Measurements from ENCODE around the gene NVL. TPM values are rescaled to one million over a fixed set of nuclear protein-coding genes. Genes with fewer than 3 reads are reported as not detected.

NVL gene
- total and polyA plus RNA-seq, 8 donors = 22.4 to 46.5 (median 39.0) TPM

GRCh38 chr1:224185208-224185607 lies 144.8 kb downstream of the NVL start:
- intact Hi-C loops (cut with DNase I) = no loop called here
- TF ChIP-seq CTCF (IDR thresholded peaks at IDR 0.05) = no peak
- no peaks in the 10 kb centered on the region for H3K9me3 ChIP-seq
- peaks cover 4 to 56% of the 10 kb centered on the region in 2 donors for H3K4me1 ChIP-seq
- H3K4me3 ChIP-seq = no peak overlapping the region
- H3K27ac ChIP-seq = no peak overlapping the region
- peaks cover 0 to 19% of the 10 kb centered on the region in 2 donors for H3K36me3 ChIP-seq
- no peak for ATAC-seq
- peak in 1 of 4 donors; percentile 9 for DNase-seq
- no peaks in the 10 kb centered on the region for H3K27me3 ChIP-seq

- Histone ChIP-seq H3K27me3 (no peaks in the 10 kb centered on the region), H3K4me1 (peaks cover 4 to 51% of the 10 kb centered on the region in 2 donors), H3K36me3 (peaks cover 0 to 11% of the 10 kb centered on the region in 2 donors), H3K9me3 (no peaks in the 10 kb centered on the region), H3K4me3 (peak overlapping the region; percentile 83 to 98), H3K27ac (peak overlapping the region; percentile 94 to 96)
- intact Hi-C loops (cut with DNase I) = no loop called here
- no peak for TF ChIP-seq CTCF (IDR thresholded peaks at IDR 0.05)
- ATAC-seq = peak; percentile 77
- DNase-seq = peak; percentile 55 to 93 (median 66)
Measured at GRCh38 chr1:224183591-224184312, 146.2 kb downstream of the NVL start.

- peak within 1 kb of the TSS; percentile 83 to 98 for H3K4me3 ChIP-seq
- peak within 1 kb of the TSS; percentile 94 to 96 for H3K27ac ChIP-seq
- no peak for TF ChIP-seq CTCF (IDR thresholded peaks at IDR 0.05)
- peak; percentile 97 for ATAC-seq
- H3K36me3 ChIP-seq = peaks cover 0 to 11% of the 10 kb centered on the region in 2 donors
- no peaks in the 10 kb centered on the region for H3K9me3 ChIP-seq
- H3K4me1 ChIP-seq = peaks cover 4 to 51% of the 10 kb centered on the region in 2 donors
- H3K27me3 ChIP-seq = no peaks in the 10 kb centered on the region
- DNase-seq = peak; percentile 78 to 97 (median 87)
- intact Hi-C loops (cut with DNase I) = no loop called here
Measured at GRCh38 chr1:224182866-224183590, 146.9 kb downstream of the NVL start, which contains the start of gene DEGS1. Gene DEGS1, plus strand, starts transcription at chr1:224183240. Its CDS starts 97 bp downstream, at chr1:224183337.

- Histone ChIP-seq H3K27ac (peak overlapping the region; percentile 94 to 96), H3K36me3 (peaks cover 0 to 9% of the 10 kb centered on the region in 2 donors), H3K4me3 (peak overlapping the region; percentile 83 to 98), H3K27me3 (no peaks in the 10 kb centered on the region), H3K9me3 (no peaks in the 10 kb centered on the region), H3K4me1 (peaks cover 4 to 47% of the 10 kb centered on the region in 2 donors)
- DNase-seq (no peak), ATAC-seq (peak; percentile 36)
- TF ChIP-seq CTCF (IDR thresholded peaks at IDR 0.05) = no peak
- intact Hi-C loops (cut with DNase I) = no loop called here
Measured at GRCh38 chr1:224182057-224182865, 147.7 kb downstream of the NVL start.

All from left lung (tissue), 10 donors.